IPS DF 4.7 (cell line): Measurements from ENCODE around the gene TLE3.
"Not testable (repeated sequence)": the region's sequence is repeated elsewhere in the genome, so short reads cannot be mapped to it uniquely, and the experiment has no call there.

Source experiments
- DNase-seq: peaks from one replicate; pipeline ENCODE4 v3.0.0-alpha.2; 2013; ENCODE audit warnings: low spot score; ENCODE audit errors: extremely low read depth

Gene TLE3

GRCh38 chr15:70126362-70126761 is 28.6 kb upstream of the TLE3 start:
- no peak for DNase-seq

- DNase-seq: no peak
Measured at GRCh38 chr15:70125605-70126004, 27.9 kb upstream of the TLE3 start.

GRCh38 chr15:70121624-70122302 is 24.0 kb upstream of the TLE3 start:
- no peak for DNase-seq

GRCh38 chr15:70120958-70121623 is 23.4 kb upstream of the TLE3 start:
- no peak for DNase-seq

GRCh38 chr15:70119911-70120508 is 22.3 kb upstream of the TLE3 start:
- DNase-seq: no peak

GRCh38 chr15:70118599-70118998 is 20.9 kb upstream of the TLE3 start:
- no peak for DNase-seq

GRCh38 chr15:70116317-70116716 is 18.6 kb upstream of the TLE3 start:
- no peak for DNase-seq

GRCh38 chr15:70114221-70114620 is 16.5 kb upstream of the TLE3 start:
- DNase-seq: no peak

GRCh38 chr15:70113304-70113700 is 15.6 kb upstream of the TLE3 start:
- DNase-seq: no peak

GRCh38 chr15:70112572-70113303 is 15.0 kb upstream of the TLE3 start:
- DNase-seq: not testable (repeated sequence)

- no peak for DNase-seq
Measured at GRCh38 chr15:70112074-70112395, 14.3 kb upstream of the TLE3 start.

- no peak for DNase-seq
Measured at GRCh38 chr15:70111203-70112073, 13.7 kb upstream of the TLE3 start.

GRCh38 chr15:70109978-70110377 is 12.3 kb upstream of the TLE3 start:
- no peak for DNase-seq

GRCh38 chr15:70109531-70109930 is 11.8 kb upstream of the TLE3 start:
- DNase-seq: no peak

GRCh38 chr15:70103880-70104626 is 6.3 kb upstream of the TLE3 start:
- DNase-seq: no peak

GRCh38 chr15:70102827-70103226 is 5.1 kb upstream of the TLE3 start:
- no peak for DNase-seq

GRCh38 chr15:70101459-70102113 is 3.9 kb upstream of the TLE3 start:
- no peak for DNase-seq

GRCh38 chr15:70100474-70101341 is 3.0 kb upstream of the TLE3 start:
- no peak for DNase-seq

- no peak for DNase-seq
Measured at GRCh38 chr15:70099967-70100473, 2.3 kb upstream of the TLE3 start.
